GM12878 (cell line): ENCODE measurements around the gene SYNM. TPM values are rescaled to one million over a fixed set of nuclear protein-coding genes. Genes with fewer than 3 reads are reported as not detected.

Experiments used
- ATAC-seq: fragments of 200-7000 bp; cut with Tn5 transposase; 3 replicates; pipeline ENCODE4 v1.9.1; 2020; ENCODE audit warnings: mild to moderate bottlenecking, moderate library complexity
- BruUV-seq: library from RNA; stranded (reverse); fragments of 400-500 nt; replicated peaks from 2 replicates; lab custom pipeline; 2021; lab: Mats Ljungman, UMichigan
- CTCF ChIA-PET: fragments of 300-600 bp; sonication (Branson Sonifier 250); formaldehyde crosslinking; extraction: SDS; loops from one replicate; lab custom pipeline; 2021; ENCODE audit warnings: inconsistent platforms; lab: Yijun Ruan, JAX
- POLR2A ChIA-PET: fragments of 350-600 bp; formaldehyde crosslinking; extraction: SDS; loops from one replicate; lab custom pipeline; 2021; ENCODE audit warnings: inconsistent platforms; lab: Charles Lee
- RAD21 ChIA-PET: fragments of 300-600 bp; sonication (Branson Sonifier 250); formaldehyde crosslinking; loops from one replicate; lab custom pipeline; 2023; ENCODE audit warnings: antibody characterized with exemption; ENCODE audit not compliant: unreplicated experiment; lab: Charles Lee
- SMC1A ChIA-PET: fragments of 300-600 bp; sonication (Branson Sonifier 250); formaldehyde crosslinking; loops from one replicate; lab custom pipeline; 2023; ENCODE audit not compliant: unreplicated experiment, uncharacterized antibody; lab: Charles Lee
- DNase-seq: peaks from one replicate; pipeline ENCODE4 v3.0.0-alpha.2; 2011; ENCODE audit warnings: low read depth, low spot score
- FAIRE-seq: peaks from 3 replicates; lab custom pipeline; 2011; peaks lifted over from hg19 to GRCh38; lab: Jason Lieb, UNC
- H2AFZ ChIP-seq: 2 replicates; pipeline ENCODE4 v1.6.0; 2011; ENCODE audit warnings: low read depth, low read length, control low read depth; ENCODE audit not compliant: control insufficient read depth
- H3K27ac ChIP-seq: 2 replicates; pipeline ENCODE4 v1.5.1; 2011; ENCODE audit warnings: control low read depth; ENCODE audit not compliant: control insufficient read depth, insufficient read depth
- H3K27me3 ChIP-seq, 2 experiments: replicated peaks in 1 of 2; 2 replicates each; pipeline versions ENCODE4 v1.6.0 to v1.6.1; 2011; ENCODE audit warnings: low read length in 1 of 2; ENCODE audit not compliant: control insufficient read depth in 2 of 2, insufficient read depth in 2 of 2
- H3K36me3 ChIP-seq, 2 experiments: 2 replicates each; pipeline ENCODE4 v1.5.1; 2011; ENCODE audit warnings: low read length in 1 of 2; ENCODE audit not compliant: control insufficient read depth in 2 of 2, insufficient read depth in 2 of 2
- H3K4me1 ChIP-seq: 2 replicates; pipeline ENCODE4 v1.6.1; 2011; ENCODE audit warnings: mild to moderate bottlenecking, low read length, moderate library complexity, mixed read lengths; ENCODE audit not compliant: control insufficient read depth, insufficient read depth
- H3K4me2 ChIP-seq: 2 replicates; pipeline ENCODE4 v1.6.0; 2011; ENCODE audit warnings: control low read depth; ENCODE audit not compliant: control insufficient read depth, insufficient read depth
- H3K4me3 ChIP-seq: fragments of 200-600 bp; sonication (generic); 2 replicates; pipeline ENCODE4 v1.5.1; 2016
- H3K79me2 ChIP-seq: 2 replicates; pipeline ENCODE4 v1.6.0; 2011; ENCODE audit warnings: low read length; ENCODE audit not compliant: control insufficient read depth, insufficient read depth
- H3K9ac ChIP-seq: 2 replicates; pipeline ENCODE4 v1.8.0; 2011; ENCODE audit warnings: low read length, control low read depth, mixed read lengths; ENCODE audit not compliant: control insufficient read depth, insufficient read depth
- H3K9me3 ChIP-seq: replicated peaks from 3 replicates; pipeline ENCODE4 v1.5.1; 2011; ENCODE audit warnings: mild to moderate bottlenecking, low read length; ENCODE audit not compliant: control insufficient read depth, insufficient read depth
- H4K20me1 ChIP-seq: 2 replicates; pipeline ENCODE4 v1.6.0; 2011; ENCODE audit not compliant: control insufficient read depth, insufficient read depth
- BCL11A ChIP-seq: IDR thresholded peaks from 2 replicates; pipeline ENCODE4 v1.6.1; 2011; ENCODE audit warnings: low read depth, low read length
- LARP7 ChIP-seq: fragments of 450-650 bp; IDR thresholded peaks from 2 replicates; pipeline ENCODE4 v1.6.1; 2017; ENCODE audit warnings: mild to moderate bottlenecking
- NR2C2 ChIP-seq: IDR thresholded peaks from 2 replicates; pipeline ENCODE4 v1.6.1; 2011; ENCODE audit warnings: borderline replicate concordance, low read depth; ENCODE audit not compliant: control insufficient read depth, insufficient read length
- SIX5 ChIP-seq: IDR thresholded peaks from 2 replicates; pipeline ENCODE4 v1.6.1; 2011; ENCODE audit warnings: mild to moderate bottlenecking, low read depth, low read length, moderate library complexity; ENCODE audit not compliant: severe bottlenecking
- SKIL ChIP-seq: fragments of 450-650 bp; IDR thresholded peaks from 2 replicates; pipeline ENCODE4 v1.6.1; 2017; ENCODE audit warnings: mild to moderate bottlenecking, low read depth, inconsistent platforms; ENCODE audit not compliant: poor library complexity, severe bottlenecking
- SMAD1 ChIP-seq: fragments of 450-650 bp; IDR thresholded peaks from 2 replicates; pipeline ENCODE4 v1.6.1; 2018; ENCODE audit warnings: mild to moderate bottlenecking, low read depth; ENCODE audit not compliant: partially characterized antibody
- SMAD5 ChIP-seq: IDR thresholded peaks from 2 replicates; pipeline ENCODE4 v1.6.1; 2016; ENCODE audit warnings: antibody characterized with exemption, low read depth
- SP1 ChIP-seq: IDR thresholded peaks from one replicate; pipeline ENCODE4 v1.6.1; 2011; ENCODE audit warnings: low read depth, low read length
- TAF1 ChIP-seq: IDR thresholded peaks from 2 replicates; pipeline ENCODE4 v1.6.1; 2011; ENCODE audit warnings: mild to moderate bottlenecking, low read depth, low read length, borderline replicate concordance
- ZNF592 ChIP-seq: fragments of 450-650 bp; IDR thresholded peaks from 2 replicates; pipeline ENCODE4 v1.6.1; 2017; ENCODE audit warnings: mild to moderate bottlenecking, moderate library complexity
- ZZZ3 ChIP-seq: IDR thresholded peaks from 2 replicates; pipeline ENCODE4 v1.6.1; 2011; ENCODE audit warnings: low read depth; ENCODE audit not compliant: control insufficient read depth, insufficient read length
- WGBS: methylation state at CpG from one replicate; pipeline ENCODE4 v1.1.6; 2016; ENCODE audit warnings: low lambda C conversion rate; ENCODE audit not compliant: insufficient replicate concordance, insufficient coverage; ENCODE audit errors: missing lambda C conversion rate; 5-methylcytosine and 5-hydroxymethylcytosine counted together
- in situ Hi-C: fragments of 300-500 bp; cut with MboI; formaldehyde crosslinking; loops from 9 replicates; pipeline ENCODE4 v1.14.3; 2018; ENCODE audit warnings: mixed read lengths
- intact Hi-C: fragments of 100-400 bp; cut with micrococcal nuclease; formaldehyde crosslinking; loops from one replicate; pipeline ENCODE4 v1.14.2; 2022; ENCODE audit not compliant: unreplicated experiment
- polyA plus RNA-seq, 11 experiments: library from polyadenylated mRNA; depleted of rRNA in 4 of 11; unstranded in 6 of 11; stranded (reverse) in 5 of 11; fragments of >200 nt; fragmentation: Nextera tagmentation in 4 of 11; fragmentation: Illumina TruSeq in 1 of 11; extraction: Ambion mirVana in 4 of 11; extraction: Trizol in 1 of 11; gene quantifications; 1 replicate in 1 of 11; 2 replicates in 10 of 11; pipeline versions ENCODE4 v1.2.1 to v1.2.3, GENCODE V29; 2011 to 2016; ENCODE audit warnings: inconsistent platforms in 2 of 11, missing spikeins in 2 of 11, low read depth in 1 of 11
- total RNA-seq, 4 experiments: library from RNA; depleted of rRNA in 3 of 4; stranded (reverse); fragments of >200 nt in 3 of 4; fragmentation: Illumina TruSeq in 1 of 4; extraction: Trizol in 1 of 4; gene quantifications; 2 replicates each; pipeline versions ENCODE4 v1.2.1 to v1.2.3, GENCODE V29; 2013 to 2021

Gene SYNM
- total and polyA plus RNA-seq, 10 of the 15 experiments (the other 5 are each of a cell fraction or from before 2014, with no cell fraction given), result 0.05 to 1.1 (median 0.89) TPM; not detected in 1

- ChIA-PET RAD21 (no interaction called here), CTCF (interaction anchor here (0.9 to 1.7 kb wide), 2 partner anchors 11 to 20 kb away, joined by 3 to 4 read pairs; no protein-coding TSS in a partner anchor), POLR2A (interaction anchor here (0.6 kb wide), 1 partner anchor 511 kb away, joined by 3 read pairs; no protein-coding TSS in a partner anchor), SMC1A (interaction anchor here (1.5 to 1.6 kb wide), 2 partner anchors 13 to 14 kb away, joined by 3 to 4 read pairs; no protein-coding TSS in a partner anchor)
- Histone ChIP-seq H3K4me2 (no peak overlapping the region), H3K79me2 (no peaks in the 10 kb centered on the region), H3K36me3 (no peaks in the 10 kb centered on the region), H3K4me1 (no peaks in the 10 kb centered on the region), H4K20me1 (no peaks in the 10 kb centered on the region), H3K9me3 (no peaks in the 10 kb centered on the region), H2AFZ (no peak overlapping the region), H3K27me3 (no peaks in the 10 kb centered on the region), H3K9ac (no peak overlapping the region), H3K4me3 (no peak overlapping the region), H3K27ac (no peak overlapping the region)
- DNase-seq (no peak), FAIRE-seq (no peak), ATAC-seq (no peak)
- WGBS, result 80% methylated on average over 4 of the region's 4 CpGs
- BruUV-seq, result no TSS peak
- intact Hi-C loops, result no loop called here
- in situ Hi-C loops, result no loop called here
- TF ChIP-seq SP1 (no peak), LARP7 (no peak), SIX5 (no peak), TAF1 (no peak), ZZZ3 (no peak), BCL11A (no peak), SMAD1 (no peak)
Measured at GRCh38 chr15:99141943-99142342, 37.1 kb downstream of the SYNM start.

GRCh38 chr15:99142562-99142961, 37.7 kb downstream of the SYNM start:
- no peaks in the 10 kb centered on the region for H4K20me1 ChIP-seq
- H3K9me3 ChIP-seq, result no peaks in the 10 kb centered on the region
- intact Hi-C loops (no loop called here), in situ Hi-C loops (no loop called here)
- H3K79me2 ChIP-seq, result no peaks in the 10 kb centered on the region
- no peak for ATAC-seq
- BruUV-seq, result no TSS peak
- no peak for DNase-seq
- no peaks in the 10 kb centered on the region for H3K36me3 ChIP-seq
- H3K4me1 ChIP-seq, result no peaks in the 10 kb centered on the region
- ChIA-PET RAD21 (no interaction called here), CTCF (interaction anchor here (0.9 to 1.7 kb wide), 2 partner anchors 11 to 20 kb away, joined by 3 to 4 read pairs; no protein-coding TSS in a partner anchor), POLR2A (interaction anchor here (0.5 kb wide), 1 partner anchor 54 kb away, joined by 3 read pairs; no protein-coding TSS in a partner anchor), SMC1A (interaction anchor here (1.1 to 2.2 kb wide), 5 partner anchors 14 to 62 kb away, joined by 3 to 4 read pairs (median 4); no protein-coding TSS in a partner anchor)
- no peaks in the 10 kb centered on the region for H3K27me3 ChIP-seq
- FAIRE-seq, result peak; percentile 31
- no peak overlapping the region for H2AFZ ChIP-seq
- H3K4me2 ChIP-seq, result no peak overlapping the region
- no peak overlapping the region for H3K27ac ChIP-seq
- H3K4me3 ChIP-seq, result no peak overlapping the region
- H3K9ac ChIP-seq, result no peak overlapping the region
- 66% methylated on average over 5 of the region's 5 CpGs for WGBS
- no peak for TF ChIP-seq SKIL
- no peak for TF ChIP-seq NR2C2
- no peak for TF ChIP-seq ZNF592
- no peak for TF ChIP-seq SMAD5
